Measurements from ENCODE around the gene NDFIP2. TPM values are rescaled to one million over a fixed set of nuclear protein-coding genes. Genes with fewer than 3 reads are reported as not detected.

Gene NDFIP2
- total and polyA plus RNA-seq, 5 donors from 2014 or later = 2.9 to 5.4 (median 4.7) TPM

DNA sequence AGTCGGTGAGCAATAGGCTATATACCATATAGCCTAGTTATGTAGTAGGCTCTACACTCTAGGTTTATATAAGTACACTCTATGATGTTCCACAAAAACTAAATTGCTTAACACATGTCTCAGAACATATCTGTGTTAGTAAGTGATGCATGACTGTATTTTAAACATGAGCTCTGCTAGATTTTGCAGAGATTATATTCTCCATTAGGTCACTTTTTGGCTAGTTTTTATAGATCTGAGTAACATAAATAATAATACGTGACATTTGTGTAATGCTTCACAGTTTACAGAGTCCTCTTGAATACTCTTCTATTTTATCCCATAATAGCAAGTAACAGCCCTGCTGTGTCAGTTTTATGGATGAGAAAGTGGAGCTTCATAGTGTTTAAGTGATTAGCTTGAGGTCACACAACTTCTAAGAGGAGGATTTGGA lies 47.8 kb downstream of the NDFIP2 start:
- Histone ChIP-seq H3K4me1 (ENCODE audit: control insufficient read depth, insufficient read depth, low read length, poor library complexity, severe bottlenecking) (no peaks in the 10 kb centered on the region), H3K4me3 (ENCODE audit: low read depth, low read length) (no peak overlapping the region), H3K36me3 (ENCODE audit: control insufficient read depth, insufficient read depth, low read length) (peaks cover 2% of the 10 kb centered on the region), H3K27ac (ENCODE audit: insufficient read depth, low read length, poor library complexity, severe bottlenecking) (no peak overlapping the region), H3K27me3 (ENCODE audit: control insufficient read depth, insufficient read depth, low read length) (no peaks in the 10 kb centered on the region), H3K9me3 (ENCODE audit: control insufficient read depth in 2 of 2, low read length in 2 of 2) (no peaks in the 10 kb centered on the region)
- peaks cover 7% of the 10 kb centered on the region for H3K36me3 Mint-ChIP-seq
- H3K27ac Mint-ChIP-seq = no peak overlapping the region
- H3K4me3 Mint-ChIP-seq = no peak overlapping the region
- no peaks in the 10 kb centered on the region for H3K27me3 Mint-ChIP-seq
- peaks cover 5 to 15% (median 10%) of the 10 kb centered on the region in 4 donors for H3K4me1 Mint-ChIP-seq
- no peak for DNase-seq
- no peaks in the 10 kb centered on the region for H3K9me3 Mint-ChIP-seq
- no peak for ATAC-seq (ENCODE audit: low read depth in 2 of 2)

DNA sequence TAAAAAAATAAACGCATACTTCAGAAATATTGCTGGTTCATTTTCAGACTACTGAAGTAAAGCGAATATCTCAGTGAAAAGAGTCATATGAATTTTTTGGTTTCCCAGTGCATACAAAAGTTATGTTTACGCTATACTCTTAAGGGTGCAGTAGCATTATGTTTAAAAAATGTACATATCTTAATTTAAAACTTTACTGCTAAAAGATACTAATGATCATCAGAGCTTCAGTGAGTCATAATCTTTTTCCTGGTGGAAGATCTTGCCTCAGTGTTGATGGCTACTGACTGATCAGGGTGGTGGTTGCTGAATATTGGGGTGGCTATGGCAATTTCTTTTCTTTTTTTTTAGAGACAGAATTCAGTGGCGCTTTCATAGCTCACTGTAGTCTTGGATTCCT lies 48.9 kb downstream of the NDFIP2 start:
- Mint-ChIP-seq H3K27ac (peak overlapping the region in 1 of 3 donors; percentile 48), H3K4me3 (no peak overlapping the region), H3K9me3 (no peaks in the 10 kb centered on the region), H3K27me3 (no peaks in the 10 kb centered on the region), H3K36me3 (peaks cover 7% of the 10 kb centered on the region), H3K4me1 (peaks cover 5 to 15% (median 10%) of the 10 kb centered on the region in 4 donors)
- Histone ChIP-seq H3K27ac (ENCODE audit: insufficient read depth, low read length, poor library complexity, severe bottlenecking) (no peak overlapping the region), H3K9me3 (ENCODE audit: control insufficient read depth in 2 of 2, low read length in 2 of 2) (no peaks in the 10 kb centered on the region), H3K4me1 (ENCODE audit: control insufficient read depth, insufficient read depth, low read length, poor library complexity, severe bottlenecking) (no peaks in the 10 kb centered on the region), H3K36me3 (ENCODE audit: control insufficient read depth, insufficient read depth, low read length) (peaks cover 2% of the 10 kb centered on the region), H3K27me3 (ENCODE audit: control insufficient read depth, insufficient read depth, low read length) (no peaks in the 10 kb centered on the region), H3K4me3 (ENCODE audit: low read depth, low read length) (no peak overlapping the region)
- no peak for DNase-seq
- ATAC-seq (ENCODE audit: low read depth in 2 of 2) = no peak

DNA sequence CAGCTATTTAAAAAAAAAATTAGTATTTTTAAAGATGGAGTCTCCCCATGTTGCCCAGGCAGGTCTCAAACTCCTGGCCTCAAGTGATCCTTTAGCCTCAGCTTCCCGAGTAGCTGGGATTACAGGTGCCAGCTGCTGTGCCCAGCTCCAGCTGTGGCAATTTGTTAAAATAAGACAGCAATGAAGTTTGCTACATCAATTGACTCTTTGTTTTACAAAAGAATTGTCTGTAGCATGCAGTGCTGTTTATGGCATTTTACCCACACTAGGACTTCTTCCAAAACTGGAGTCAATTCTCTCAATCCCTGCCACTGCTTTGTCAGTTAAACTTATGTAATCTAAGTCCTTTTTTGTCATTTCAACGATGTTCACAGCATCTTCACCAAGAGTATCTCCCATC lies 49.3 kb downstream of the NDFIP2 start:
- Histone ChIP-seq H3K4me1 (ENCODE audit: control insufficient read depth, insufficient read depth, low read length, poor library complexity, severe bottlenecking) (no peaks in the 10 kb centered on the region), H3K9me3 (ENCODE audit: control insufficient read depth in 2 of 2, low read length in 2 of 2) (no peaks in the 10 kb centered on the region), H3K36me3 (ENCODE audit: control insufficient read depth, insufficient read depth, low read length) (peaks cover 2% of the 10 kb centered on the region), H3K27ac (ENCODE audit: insufficient read depth, low read length, poor library complexity, severe bottlenecking) (no peak overlapping the region), H3K4me3 (ENCODE audit: low read depth, low read length) (no peak overlapping the region), H3K27me3 (ENCODE audit: control insufficient read depth, insufficient read depth, low read length) (no peaks in the 10 kb centered on the region)
- Mint-ChIP-seq H3K9me3 (no peaks in the 10 kb centered on the region), H3K4me3 (no peak overlapping the region), H3K36me3 (peaks cover 7% of the 10 kb centered on the region), H3K27me3 (no peaks in the 10 kb centered on the region), H3K27ac (peak overlapping the region in 1 of 3 donors; percentile 2), H3K4me1 (peaks cover 5 to 16% (median 10%) of the 10 kb centered on the region in 4 donors)
- no peak for ATAC-seq (ENCODE audit: low read depth in 2 of 2)
- DNase-seq = no peak

DNA sequence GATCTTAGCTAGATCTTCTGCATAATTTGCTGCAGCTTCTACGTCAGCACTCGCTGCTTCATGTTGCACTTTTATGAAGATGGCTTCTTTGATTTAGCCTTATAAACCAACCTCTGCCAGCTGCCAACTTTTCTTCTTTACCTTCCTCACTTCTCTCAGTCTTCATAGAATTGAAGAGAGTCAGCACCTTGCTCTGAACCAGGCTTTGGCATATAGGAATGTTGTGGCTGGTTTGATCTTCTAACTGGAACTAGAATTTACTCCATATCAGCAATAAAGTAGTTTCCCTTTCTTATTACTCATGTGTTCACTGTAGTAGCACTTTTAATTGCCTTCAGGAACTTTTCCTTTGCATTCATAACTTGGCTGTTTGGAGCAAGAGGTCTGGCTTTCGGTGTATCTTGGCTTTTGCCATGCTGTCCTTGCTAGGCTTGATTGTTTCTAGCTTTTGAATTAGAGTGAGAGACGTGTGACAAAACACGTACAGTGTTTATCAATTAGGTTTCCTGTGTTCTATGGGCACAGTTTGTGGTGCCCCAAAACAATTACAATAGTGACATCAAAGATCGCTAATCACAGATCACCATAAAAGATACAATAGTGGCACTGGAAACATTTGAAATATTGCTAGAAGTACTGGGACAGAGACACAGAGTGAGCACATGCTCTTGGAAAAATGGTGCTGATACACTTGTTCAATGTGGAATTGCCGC lies 50.7 kb downstream of the NDFIP2 start:
- no peak overlapping the region for H3K4me3 Mint-ChIP-seq
- no peak for ATAC-seq (ENCODE audit: low read depth in 2 of 2)
- peaks cover 2% of the 10 kb centered on the region for H3K36me3 ChIP-seq (ENCODE audit: control insufficient read depth, insufficient read depth, low read length)
- peak overlapping the region in 2 of 3 donors; percentile 4 to 53 for H3K27ac Mint-ChIP-seq
- H3K9me3 Mint-ChIP-seq = no peaks in the 10 kb centered on the region
- H3K36me3 Mint-ChIP-seq = peaks cover 7% of the 10 kb centered on the region
- H3K27me3 ChIP-seq (ENCODE audit: control insufficient read depth, insufficient read depth, low read length) = no peaks in the 10 kb centered on the region
- H3K27me3 Mint-ChIP-seq = no peaks in the 10 kb centered on the region
- H3K9me3 ChIP-seq (ENCODE audit: control insufficient read depth in 2 of 2, low read length in 2 of 2) = no peaks in the 10 kb centered on the region
- H3K27ac ChIP-seq (ENCODE audit: insufficient read depth, low read length, poor library complexity, severe bottlenecking) = no peak overlapping the region
- H3K4me1 Mint-ChIP-seq = peaks cover 5 to 19% (median 11%) of the 10 kb centered on the region in 4 donors
- no peak overlapping the region for H3K4me3 ChIP-seq (ENCODE audit: low read depth, low read length)
- no peak for DNase-seq
- H3K4me1 ChIP-seq (ENCODE audit: control insufficient read depth, insufficient read depth, low read length, poor library complexity, severe bottlenecking) = no peaks in the 10 kb centered on the region

DNA sequence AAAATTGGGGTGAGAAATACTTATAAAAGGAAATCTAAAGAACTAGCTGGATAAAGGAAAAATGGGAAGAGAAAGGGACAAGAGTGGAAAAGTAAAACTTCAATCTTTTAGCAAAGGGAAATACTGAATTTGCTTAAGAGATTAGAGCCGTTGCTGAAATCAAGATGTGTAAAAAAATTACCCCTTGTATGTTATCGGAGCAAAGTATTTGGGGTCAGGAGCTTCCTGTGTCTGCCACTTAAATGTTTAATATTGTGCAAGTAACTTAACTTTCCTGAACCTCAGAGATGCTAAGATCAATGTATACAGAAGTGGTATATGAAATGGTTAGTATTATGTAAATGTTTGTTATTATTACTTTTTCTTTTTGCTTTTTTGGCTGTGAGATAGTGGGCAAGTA lies 51.6 kb downstream of the NDFIP2 start:
- H3K27ac ChIP-seq (ENCODE audit: insufficient read depth, low read length, poor library complexity, severe bottlenecking) = no peak overlapping the region
- H3K9me3 ChIP-seq (ENCODE audit: control insufficient read depth in 2 of 2, low read length in 2 of 2) = no peaks in the 10 kb centered on the region
- Mint-ChIP-seq H3K4me3 (no peak overlapping the region), H3K9me3 (no peaks in the 10 kb centered on the region), H3K36me3 (peaks cover 7% of the 10 kb centered on the region), H3K27me3 (no peaks in the 10 kb centered on the region), H3K4me1 (peaks cover 5 to 19% (median 11%) of the 10 kb centered on the region in 4 donors), H3K27ac (no peak overlapping the region)
- no peaks in the 10 kb centered on the region for H3K27me3 ChIP-seq (ENCODE audit: control insufficient read depth, insufficient read depth, low read length)
- ATAC-seq (ENCODE audit: low read depth in 2 of 2) (no peak), DNase-seq (no peak)
- H3K4me3 ChIP-seq (ENCODE audit: low read depth, low read length) = no peak overlapping the region
- H3K36me3 ChIP-seq (ENCODE audit: control insufficient read depth, insufficient read depth, low read length) = no peaks in the 10 kb centered on the region
- H3K4me1 ChIP-seq (ENCODE audit: control insufficient read depth, insufficient read depth, low read length, poor library complexity, severe bottlenecking) = no peaks in the 10 kb centered on the region

DNA sequence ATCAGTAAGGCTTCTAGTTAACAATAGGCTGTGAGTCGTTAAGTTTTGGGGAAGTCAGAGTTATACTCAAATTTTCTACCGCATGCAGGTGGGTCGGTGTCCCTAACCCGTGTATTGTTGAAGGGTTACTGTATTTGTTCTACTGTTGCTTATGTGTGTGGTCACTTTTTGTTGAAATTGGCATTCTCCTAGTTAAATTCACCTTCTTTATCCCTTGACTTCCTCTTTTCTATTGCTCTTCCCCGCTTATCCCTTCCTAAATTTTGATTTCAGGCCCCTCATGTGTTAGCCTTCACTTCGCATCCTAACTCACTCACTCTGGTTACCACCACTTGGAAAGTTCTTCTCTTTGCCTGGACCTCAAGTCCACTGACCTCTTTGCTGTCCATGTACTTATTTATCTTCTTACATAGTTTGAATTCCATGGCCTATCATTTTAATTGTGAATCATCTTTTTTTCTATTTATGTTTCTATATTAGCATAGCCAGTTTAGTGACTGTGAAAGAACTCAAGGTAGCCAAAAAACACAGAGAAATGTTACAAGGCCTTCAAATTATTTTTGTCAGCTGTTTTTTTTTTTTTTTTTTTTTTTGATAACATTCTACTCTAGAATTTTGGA lies 52.9 kb downstream of the NDFIP2 start:
- no peaks in the 10 kb centered on the region for H3K9me3 ChIP-seq (ENCODE audit: control insufficient read depth in 2 of 2, low read length in 2 of 2)
- H3K4me1 Mint-ChIP-seq = peaks cover 5 to 19% (median 11%) of the 10 kb centered on the region in 4 donors
- H3K36me3 ChIP-seq (ENCODE audit: control insufficient read depth, insufficient read depth, low read length) = no peaks in the 10 kb centered on the region
- H3K27me3 Mint-ChIP-seq = no peaks in the 10 kb centered on the region
- peaks cover 7% of the 10 kb centered on the region for H3K36me3 Mint-ChIP-seq
- H3K27ac ChIP-seq (ENCODE audit: insufficient read depth, low read length, poor library complexity, severe bottlenecking) = no peak overlapping the region
- no peaks in the 10 kb centered on the region for H3K4me1 ChIP-seq (ENCODE audit: control insufficient read depth, insufficient read depth, low read length, poor library complexity, severe bottlenecking)
- no peaks in the 10 kb centered on the region for H3K9me3 Mint-ChIP-seq
- H3K4me3 ChIP-seq (ENCODE audit: low read depth, low read length) = no peak overlapping the region
- no peaks in the 10 kb centered on the region for H3K27me3 ChIP-seq (ENCODE audit: control insufficient read depth, insufficient read depth, low read length)
- ATAC-seq (ENCODE audit: low read depth in 2 of 2) (no peak), DNase-seq (no peak)
- no peak overlapping the region for H3K27ac Mint-ChIP-seq
- H3K4me3 Mint-ChIP-seq = no peak overlapping the region

DNA sequence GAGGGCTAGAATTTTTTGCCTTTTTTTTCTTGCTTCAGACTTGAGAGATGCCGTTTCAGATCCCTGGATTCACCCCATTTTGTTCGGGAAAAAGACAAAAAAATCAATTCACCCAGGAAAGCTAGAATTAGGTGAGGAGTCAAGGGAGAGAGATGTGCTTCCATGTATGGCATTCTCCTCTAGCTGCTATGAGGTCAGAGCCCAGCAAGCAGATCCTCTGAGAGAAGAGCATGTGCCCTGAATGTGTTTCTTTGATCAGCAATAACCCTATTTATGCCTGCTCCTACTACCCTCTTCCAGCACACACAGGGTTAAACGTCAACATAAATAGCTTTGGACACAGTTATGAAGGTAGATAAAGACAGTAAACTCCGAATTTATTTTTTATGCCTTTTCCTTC lies 53.6 kb downstream of the NDFIP2 start:
- Mint-ChIP-seq H3K27ac (no peak overlapping the region), H3K9me3 (no peaks in the 10 kb centered on the region), H3K4me1 (peaks cover 5 to 19% (median 13%) of the 10 kb centered on the region in 4 donors), H3K27me3 (no peaks in the 10 kb centered on the region), H3K36me3 (peaks cover 7% of the 10 kb centered on the region), H3K4me3 (no peak overlapping the region)
- no peaks in the 10 kb centered on the region for H3K4me1 ChIP-seq (ENCODE audit: control insufficient read depth, insufficient read depth, low read length, poor library complexity, severe bottlenecking)
- H3K27me3 ChIP-seq (ENCODE audit: control insufficient read depth, insufficient read depth, low read length) = no peaks in the 10 kb centered on the region
- no peak overlapping the region for H3K27ac ChIP-seq (ENCODE audit: insufficient read depth, low read length, poor library complexity, severe bottlenecking)
- ATAC-seq (ENCODE audit: low read depth in 2 of 2) (no peak), DNase-seq (no peak)
- H3K36me3 ChIP-seq (ENCODE audit: control insufficient read depth, insufficient read depth, low read length) = no peaks in the 10 kb centered on the region
- no peaks in the 10 kb centered on the region for H3K9me3 ChIP-seq (ENCODE audit: control insufficient read depth in 2 of 2, low read length in 2 of 2)
- H3K4me3 ChIP-seq (ENCODE audit: low read depth, low read length) = no peak overlapping the region

DNA sequence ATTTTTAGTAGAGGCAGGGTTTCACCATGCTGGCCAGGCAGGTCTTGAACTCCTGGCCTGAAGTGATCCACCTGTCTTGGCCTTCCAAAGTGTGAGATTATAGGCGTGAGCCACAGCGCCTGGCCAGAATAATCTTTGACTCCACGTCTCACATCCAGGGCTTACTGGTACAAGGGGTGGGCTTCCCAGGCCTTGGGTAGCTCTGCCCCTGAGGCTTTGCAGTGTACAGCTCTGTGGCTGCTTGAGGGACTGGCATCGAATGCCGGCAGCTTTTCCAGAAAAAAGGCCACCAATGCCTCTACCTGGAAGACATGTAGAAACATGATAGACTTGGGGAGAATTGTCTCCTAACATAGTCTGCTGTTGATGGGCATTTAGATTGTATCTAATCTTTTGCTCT lies 57.8 kb downstream of the NDFIP2 start:
- Mint-ChIP-seq H3K9me3 (no peaks in the 10 kb centered on the region), H3K27ac (no peak overlapping the region), H3K27me3 (no peaks in the 10 kb centered on the region), H3K4me3 (no peak overlapping the region), H3K4me1 (peaks cover 0 to 9% (median 2%) of the 10 kb centered on the region in 4 donors), H3K36me3 (no peaks in the 10 kb centered on the region)
- Histone ChIP-seq H3K9me3 (ENCODE audit: control insufficient read depth in 2 of 2, low read length in 2 of 2) (no peaks in the 10 kb centered on the region), H3K27me3 (ENCODE audit: control insufficient read depth, insufficient read depth, low read length) (no peaks in the 10 kb centered on the region), H3K27ac (ENCODE audit: insufficient read depth, low read length, poor library complexity, severe bottlenecking) (no peak overlapping the region), H3K4me1 (ENCODE audit: control insufficient read depth, insufficient read depth, low read length, poor library complexity, severe bottlenecking) (no peaks in the 10 kb centered on the region), H3K36me3 (ENCODE audit: control insufficient read depth, insufficient read depth, low read length) (no peaks in the 10 kb centered on the region), H3K4me3 (ENCODE audit: low read depth, low read length) (no peak overlapping the region)
- DNase-seq = no peak
- no peak for ATAC-seq (ENCODE audit: low read depth in 2 of 2)
